Endothelial cell of umbilical vein (primary cell): Measurements from ENCODE around the gene UBXN2A. TPM values are rescaled to one million over a fixed set of nuclear protein-coding genes. Genes with fewer than 3 reads are reported as not detected.

Experiments used
- BruUV-seq: library from RNA; stranded (reverse); fragments of 400-500 nt; replicated peaks from 2 replicates; lab custom pipeline; 2021; lab: Mats Ljungman, UMichigan
- CTCF ChIA-PET: fragments of 300-600, 350-600 bp; sonication (Branson Sonifier 250); formaldehyde crosslinking; loops from one replicate; lab custom pipeline; 2021; ENCODE audit warnings: antibody characterized with exemption, inconsistent platforms; lab: Charles Lee
- POLR2A ChIA-PET: fragments of 300-600, 350-600 bp; sonication (Branson Sonifier 250); formaldehyde crosslinking; loops from one replicate; lab custom pipeline; 2021; ENCODE audit warnings: antibody characterized with exemption, inconsistent platforms; lab: Charles Lee
- DNase-seq: peaks from one replicate; pipeline ENCODE4 v3.0.0-alpha.2; 2011; ENCODE audit warnings: low read depth, low spot score
- FAIRE-seq: peaks from 2 replicates; lab custom pipeline; 2011; peaks lifted over from hg19 to GRCh38; lab: Jason Lieb, UNC
- H2AFZ ChIP-seq: 2 replicates; pipeline ENCODE4 v1.6.0; 2012; ENCODE audit warnings: low read depth, low read length, control low read depth, inconsistent platforms
- H3K27ac ChIP-seq: 2 replicates; pipeline ENCODE4 v1.5.1; 2011; ENCODE audit warnings: low read depth, mild to moderate bottlenecking, control low read depth, low read length, moderate library complexity; ENCODE audit not compliant: insufficient read depth
- H3K27me3 ChIP-seq, 2 experiments: 2 replicates each; pipeline versions ENCODE4 v1.6.0 to v1.6.1; 2011; ENCODE audit warnings: low read length in 2 of 2, mixed read lengths in 1 of 2; ENCODE audit not compliant: control insufficient read depth in 2 of 2, insufficient read depth in 2 of 2
- H3K36me3 ChIP-seq, 2 experiments: 2 replicates in 1 of 2; 3 replicates in 1 of 2; pipeline ENCODE4 v1.5.1; 2011; ENCODE audit warnings: low read length in 2 of 2, mild to moderate bottlenecking in 1 of 2, moderate library complexity in 1 of 2; ENCODE audit not compliant: control insufficient read depth in 2 of 2, insufficient read depth in 2 of 2; ENCODE audit errors: extremely low read depth in 1 of 2
- H3K4me1 ChIP-seq: 3 replicates; pipeline ENCODE4 v1.5.1; 2011; ENCODE audit warnings: mild to moderate bottlenecking, low read length; ENCODE audit not compliant: control insufficient read depth, insufficient read depth; ENCODE audit errors: extremely low read depth
- H3K4me2 ChIP-seq: 2 replicates; pipeline ENCODE4 v1.6.1; 2011; ENCODE audit warnings: low read length, control low read depth, mixed read lengths; ENCODE audit not compliant: insufficient read depth
- H3K4me3 ChIP-seq, 3 experiments: fragments of 200-600 bp in 1 of 3; sonication (generic), shearing (Covaris generic) in 1 of 3; replicated peaks in 1 of 3; 2 replicates each; pipeline ENCODE4 v1.5.1; 2011 to 2016; ENCODE audit warnings: control low read depth in 3 of 3, low read length in 3 of 3, mild to moderate bottlenecking in 2 of 3, inconsistent platforms in 1 of 3, low read depth in 1 of 3, moderate library complexity in 1 of 3; ENCODE audit not compliant: insufficient read depth in 1 of 3
- H3K79me2 ChIP-seq: 2 replicates; pipeline ENCODE4 v1.6.0; 2012; ENCODE audit warnings: low read length, inconsistent platforms; ENCODE audit not compliant: control insufficient read depth, insufficient read depth
- H3K9ac ChIP-seq: replicated peaks from 2 replicates; pipeline ENCODE3; 2011; ENCODE audit warnings: low read length, control low read depth; ENCODE audit not compliant: insufficient read depth; ENCODE audit errors: extremely low read depth
- H3K9me1 ChIP-seq: replicated peaks from 3 replicates; pipeline ENCODE4 v1.6.0; 2011; ENCODE audit warnings: mild to moderate bottlenecking, low read length; ENCODE audit not compliant: control insufficient read depth, insufficient read depth; ENCODE audit errors: extremely low read depth
- H3K9me3 ChIP-seq: replicated peaks from 2 replicates; pipeline ENCODE4 v1.5.1; 2012; ENCODE audit warnings: low read length, inconsistent platforms; ENCODE audit not compliant: control insufficient read depth, insufficient read depth
- H4K20me1 ChIP-seq: replicated peaks from 2 replicates; pipeline ENCODE3; 2011; ENCODE audit warnings: mild to moderate bottlenecking, low read length; ENCODE audit not compliant: control insufficient read depth, insufficient read depth; ENCODE audit errors: extremely low read depth
- CTCF ChIP-seq, 2 donors: IDR thresholded peaks; 1 replicate in 1 of 2; 2 replicates in 1 of 2; pipeline ENCODE4 v1.5.1; 2011; ENCODE audit warnings: low read length in 2 of 2, mild to moderate bottlenecking in 2 of 2, moderate library complexity in 2 of 2, control low read depth in 1 of 2, inconsistent platforms in 1 of 2, low read depth in 1 of 2; ENCODE audit not compliant: insufficient read depth in 1 of 2; ENCODE audit errors: extremely low read depth in 1 of 2
- EZH2 ChIP-seq: IDR thresholded peaks from 2 replicates; pipeline ENCODE4 v1.6.1; 2012; ENCODE audit warnings: borderline replicate concordance, low read depth, mild to moderate bottlenecking, moderate library complexity, low read length, inconsistent platforms; ENCODE audit not compliant: severe bottlenecking
- FOS ChIP-seq: IDR thresholded peaks from 2 replicates; pipeline ENCODE4 v1.6.1; 2011; ENCODE audit warnings: mild to moderate bottlenecking, low read length, moderate library complexity, borderline replicate concordance; ENCODE audit not compliant: insufficient read depth
- GATA2 ChIP-seq: IDR thresholded peaks from 2 replicates; pipeline ENCODE4 v1.7.0; 2011; ENCODE audit warnings: low read depth, mild to moderate bottlenecking, moderate library complexity, mixed read lengths, low read length; ENCODE audit not compliant: insufficient read length, insufficient read depth
- JUN ChIP-seq: IDR thresholded peaks from 2 replicates; pipeline ENCODE4 v1.6.1; 2011; ENCODE audit warnings: borderline replicate concordance, low read depth; ENCODE audit not compliant: insufficient read length, insufficient read depth
- MAX ChIP-seq: IDR thresholded peaks from 2 replicates; pipeline ENCODE4 v1.6.1; 2011; ENCODE audit not compliant: insufficient read depth, insufficient read length
- MYC ChIP-seq: IDR thresholded peaks from one replicate; pipeline ENCODE4 v1.6.1; 2011; ENCODE audit warnings: mild to moderate bottlenecking, low read depth, low read length
- POLR2A ChIP-seq: IDR thresholded peaks from 2 replicates; pipeline ENCODE4 v1.6.1; 2012; ENCODE audit warnings: low read depth, mild to moderate bottlenecking, control low read depth, low read length
- POLR2AphosphoS5 ChIP-seq: IDR thresholded peaks from 2 replicates; pipeline ENCODE4 v1.6.1; 2012; ENCODE audit warnings: low read depth, mild to moderate bottlenecking, control low read depth, low read length, moderate library complexity; ENCODE audit not compliant: insufficient read depth
- dilution Hi-C: fragments of 300-500 bp; cut with MboI; formaldehyde crosslinking; loops from one replicate; pipeline ENCODE4 v1.15.0; 2019; ENCODE audit warnings: low sequenced_read_pairs; ENCODE audit not compliant: extremely low pct_ligation_motif_present
- intact Hi-C: fragments of 100-400 bp; cut with micrococcal nuclease; formaldehyde crosslinking; loops from one replicate; pipeline ENCODE4 v1.10.0; 2022
- polyA plus RNA-seq, 4 experiments: library from polyadenylated mRNA; depleted of rRNA in 3 of 4; stranded (reverse) in 3 of 4; unstranded in 1 of 4; fragments of >200 nt; gene quantifications; 2 replicates each; pipeline versions ENCODE4 v1.2.1 to v1.2.3, GENCODE V29; 2011 to 2012; ENCODE audit warnings: missing spikeins in 1 of 4
- total RNA-seq: library from RNA; stranded (reverse); gene quantifications from 2 replicates; pipeline ENCODE4 v1.2.3, GENCODE V29; 2021

UBXN2A gene
- total and polyA plus RNA-seq, 2 donors (not counting 3 experiments of a cell fraction or from before 2014, with no cell fraction given) = 3.6 to 19.0 TPM

GRCh38 chr2:23903034-23903433 lies 37.2 kb upstream of the UBXN2A start:
- CTCF ChIA-PET = interaction anchor here (1.0 to 2.5 kb wide), 2 partner anchors 24 to 79 kb away, joined by 4 to 9 read pairs; partner anchors contain the start of gene ATAD2B
- peaks cover 9% of the 10 kb centered on the region for H3K4me1 ChIP-seq
- DNase-seq (no peak), FAIRE-seq (no peak)
- TF ChIP-seq FOS (no peak), CTCF (IDR thresholded peaks at IDR 0.05; ENCODE audit: extremely low read depth in 1 of 2, insufficient read depth in 1 of 2, low read depth in 1 of 2, low read length in 2 of 2) (no peak), GATA2 (no peak), EZH2 (no peak), POLR2A (no peak), POLR2AphosphoS5 (no peak), MAX (no peak), JUN (no peak), MYC (no peak)
- intact Hi-C loops (no loop called here), dilution Hi-C loops (no loop called here)
- peaks cover 55% of the 10 kb centered on the region for H3K79me2 ChIP-seq
- H3K9me1 ChIP-seq = peaks cover 6% of the 10 kb centered on the region
- BruUV-seq = no TSS peak
- POLR2A ChIA-PET = no interaction called here
- H3K4me3 ChIP-seq = no peak overlapping the region
- no peak overlapping the region for H3K27ac ChIP-seq
- H3K9ac ChIP-seq = no peak overlapping the region
- no peaks in the 10 kb centered on the region for H3K9me3 ChIP-seq
- peaks cover 5% of the 10 kb centered on the region for H4K20me1 ChIP-seq
- no peak overlapping the region for H2AFZ ChIP-seq
- H3K27me3 ChIP-seq = no peaks in the 10 kb centered on the region
- H3K4me2 ChIP-seq = no peak overlapping the region
- no peaks in the 10 kb centered on the region for H3K36me3 ChIP-seq
